Measurements from ENCODE around the gene PRICKLE4. TPM values are rescaled to one million over a fixed set of nuclear protein-coding genes. Genes with fewer than 3 reads are reported as not detected.

PRICKLE4 gene
- total RNA-seq, 4 donors from 2014 or later = 15.5 to 38.4 (median 23.0) TPM

- Histone ChIP-seq H3K36me3 (no peaks in the 10 kb centered on the region), H3K27ac (no peak overlapping the region), H3K4me3 (no peak overlapping the region), H3K4me1 (no peaks in the 10 kb centered on the region), H3K9me3 (no peaks in the 10 kb centered on the region), H3K27me3 (no peaks in the 10 kb centered on the region)
- DNase-seq (ENCODE audit: low spot score in 2 of 2) = no peak
- WGBS, 2 donors = 88 to 91% methylated on average over 4 of the region's 4 CpGs
- TF ChIP-seq EP300 (IDR thresholded peaks at IDR 0.05) (no peak), CTCF (IDR thresholded peaks at IDR 0.05) (no peak), POLR2A (IDR thresholded peaks at IDR 0.05) (no peak)
These were observed 40.7 kb downstream of the PRICKLE4 start for GRCh38 chr6:41821266-41821665.

GRCh38 chr6:41822021-41822420, 41.4 kb downstream of the PRICKLE4 start:
- Histone ChIP-seq H3K27me3 (no peaks in the 10 kb centered on the region), H3K4me1 (no peaks in the 10 kb centered on the region), H3K36me3 (no peaks in the 10 kb centered on the region), H3K27ac (no peak overlapping the region), H3K9me3 (no peaks in the 10 kb centered on the region), H3K4me3 (no peak overlapping the region)
- 90 to 97% methylated on average over 1 of the region's 1 CpG for WGBS, 2 donors
- no peak for TF ChIP-seq EP300 (IDR thresholded peaks at IDR 0.05)
- TF ChIP-seq CTCF (IDR thresholded peaks at IDR 0.05) = no peak
- no peak for TF ChIP-seq POLR2A (IDR thresholded peaks at IDR 0.05)
- DNase-seq (ENCODE audit: low spot score in 2 of 2) = no peak

GRCh38 chr6:41823178-41823577, 42.6 kb downstream of the PRICKLE4 start:
- DNase-seq (ENCODE audit: low spot score in 2 of 2) = no peak
- no peaks in the 10 kb centered on the region for H3K36me3 ChIP-seq
- no peak for TF ChIP-seq EP300 (IDR thresholded peaks at IDR 0.05)
- no peak for TF ChIP-seq CTCF (IDR thresholded peaks at IDR 0.05)
- no peak for TF ChIP-seq POLR2A (IDR thresholded peaks at IDR 0.05)
- H3K4me1 ChIP-seq = no peaks in the 10 kb centered on the region
- no peak overlapping the region for H3K27ac ChIP-seq
- no peaks in the 10 kb centered on the region for H3K9me3 ChIP-seq
- no peaks in the 10 kb centered on the region for H3K27me3 ChIP-seq
- WGBS, 2 donors = 100% methylated on average over 1 of the region's 1 CpG
- H3K4me3 ChIP-seq = no peak overlapping the region

GRCh38 chr6:41824571-41825569, 44.3 kb downstream of the PRICKLE4 start:
- no peaks in the 10 kb centered on the region for H3K4me1 ChIP-seq
- H3K36me3 ChIP-seq = no peaks in the 10 kb centered on the region
- H3K27ac ChIP-seq = no peak overlapping the region
- no peaks in the 10 kb centered on the region for H3K9me3 ChIP-seq
- DNase-seq (ENCODE audit: low spot score in 2 of 2) = no peak
- no peak for TF ChIP-seq POLR2A (IDR thresholded peaks at IDR 0.05)
- no peak for TF ChIP-seq EP300 (IDR thresholded peaks at IDR 0.05)
- TF ChIP-seq CTCF (IDR thresholded peaks at IDR 0.05) = no peak
- WGBS, 2 donors = 80% methylated on average over 13 of the region's 13 CpGs
- no peak overlapping the region for H3K4me3 ChIP-seq
- no peaks in the 10 kb centered on the region for H3K27me3 ChIP-seq

GRCh38 chr6:41826343-41827022, 45.9 kb downstream of the PRICKLE4 start:
- H3K27ac ChIP-seq = no peak overlapping the region
- no peaks in the 10 kb centered on the region for H3K4me1 ChIP-seq
- no peaks in the 10 kb centered on the region for H3K9me3 ChIP-seq
- WGBS, 2 donors = 88 to 100% methylated on average over 2 of the region's 2 CpGs
- TF ChIP-seq POLR2A (IDR thresholded peaks at IDR 0.05) = no peak
- TF ChIP-seq CTCF (IDR thresholded peaks at IDR 0.05) = no peak
- no peak for TF ChIP-seq EP300 (IDR thresholded peaks at IDR 0.05)
- DNase-seq (ENCODE audit: low spot score in 2 of 2) = no peak
- no peak overlapping the region for H3K4me3 ChIP-seq
- no peaks in the 10 kb centered on the region for H3K27me3 ChIP-seq
- no peaks in the 10 kb centered on the region for H3K36me3 ChIP-seq

All from tibial nerve (tissue), 4 donors.